Mucosa of descending colon (tissue), 3 donors: Measurements from ENCODE around the gene NAB2. TPM values are rescaled to one million over a fixed set of nuclear protein-coding genes. Genes with fewer than 3 reads are reported as not detected.
"Not testable (repeated sequence)": the region's sequence is repeated elsewhere in the genome, so short reads cannot be mapped to it uniquely, and the experiment has no call there.

Experiments
- ATAC-seq: fragments of 200-7000 bp; cut with Tn5 transposase; one replicate; pipeline ENCODE4 v1.9.1; 2020; ENCODE audit warnings: mild to moderate bottlenecking, moderate library complexity
- DNase-seq, 3 donors: peaks; one replicate each; pipeline ENCODE4 v3.0.0-alpha.2; 2020
- H3K36me3 ChIP-seq: fragments of 200-600 bp; one replicate; pipeline ENCODE4 v1.8.0; 2021; ENCODE audit warnings: low read depth, mild to moderate bottlenecking
- H3K4me1 ChIP-seq: fragments of 200-600 bp; one replicate; pipeline ENCODE4 v1.8.0; 2021; ENCODE audit warnings: low read depth, mild to moderate bottlenecking
- H3K4me3 ChIP-seq: fragments of 200-600 bp; one replicate; pipeline ENCODE4 v1.8.0; 2021; ENCODE audit warnings: mild to moderate bottlenecking
- H3K9me3 ChIP-seq: fragments of 200-600 bp; one replicate; pipeline ENCODE4 v1.8.0; 2021; ENCODE audit warnings: mild to moderate bottlenecking
- CTCF ChIP-seq: fragments of 200-600 bp; IDR thresholded peaks from one replicate; pipeline ENCODE4 v1.8.0; 2022; ENCODE audit warnings: antibody characterized with exemption, mild to moderate bottlenecking
- intact Hi-C, 2 donors: fragments of 100-400 bp; cut with DNase I in 1 of 2; cut with micrococcal nuclease in 1 of 2; formaldehyde crosslinking; loops; one replicate each; pipeline versions ENCODE4 v1.11.0 to v1.11.1; 2022; cut with DNase I, micrococcal nuclease
- total RNA-seq, 3 donors: library from RNA; stranded (reverse); fragmentation: NEBNext Ultra II Directional in 2 of 3; extraction: Animal tissue kit (Norgen Biotek cat#: 25700) in 2 of 3; gene quantifications; one replicate each; pipeline versions ENCODE4 v1.2.1 to v1.2.4, GENCODE V29; 2021 to 2023
- donor health status: DM: no; HTN: no; CAD: no; lungs with moderate emphysema.
- donor health status: DM: no; HTN: no; CAD: no.
- donor health status: DM: no; HTN: yes; CAD: no.

Gene NAB2
- total RNA-seq, 3 donors from 2014 or later, result 2.6 to 29.3 (median 3.9) TPM

- intact Hi-C loops, result loop anchor here in 1 of 2 donors (10.0 kb wide), 1 partner anchor 54 kb away; no protein-coding TSS in a partner anchor
- no peak for TF ChIP-seq CTCF
- no peaks in the 10 kb centered on the region for H3K36me3 ChIP-seq
- H3K9me3 ChIP-seq, result no peaks in the 10 kb centered on the region
- H3K4me3 ChIP-seq, result no peak overlapping the region
- H3K4me1 ChIP-seq, result no peaks in the 10 kb centered on the region
- DNase-seq (no peak), ATAC-seq (peak; percentile 64)
These were observed 29.9 kb downstream of the NAB2 start for GRCh38 chr12:57118711-57119271.

GRCh38 chr12:57119294-57120085 is 30.6 kb downstream of the NAB2 start:
- TF ChIP-seq CTCF, result no peak
- no peaks in the 10 kb centered on the region for H3K4me1 ChIP-seq
- no peak overlapping the region for H3K4me3 ChIP-seq
- ATAC-seq (no peak), DNase-seq (no peak)
- no peaks in the 10 kb centered on the region for H3K36me3 ChIP-seq
- intact Hi-C loops, result loop anchor here (5.0 to 10.0 kb wide), 3 partner anchors 55 to 63 kb away; no protein-coding TSS in a partner anchor
- H3K9me3 ChIP-seq, result no peaks in the 10 kb centered on the region

- intact Hi-C loops, result loop anchor here (5.0 kb wide), 2 partner anchors 57 to 62 kb away; no protein-coding TSS in a partner anchor
- not testable (repeated sequence) for DNase-seq, ATAC-seq, H3K9me3 ChIP-seq, H3K4me1 ChIP-seq, H3K36me3 ChIP-seq, H3K4me3 ChIP-seq
These were observed 31.8 kb downstream of the NAB2 start for GRCh38 chr12:57120718-57121117.

GRCh38 chr12:57123813-57124212 is 34.9 kb downstream of the NAB2 start:
- no peak overlapping the region for H3K4me3 ChIP-seq
- no peak for DNase-seq
- no peak for ATAC-seq
- H3K36me3 ChIP-seq, result no peaks in the 10 kb centered on the region
- no peak for TF ChIP-seq CTCF
- H3K4me1 ChIP-seq, result peaks cover 10% of the 10 kb centered on the region
- H3K9me3 ChIP-seq, result no peaks in the 10 kb centered on the region
- intact Hi-C loops, result loop anchor here (5.0 kb wide), 2 partner anchors 53 to 58 kb away; no protein-coding TSS in a partner anchor

- intact Hi-C loops, result loop anchor here (5.0 kb wide), 2 partner anchors 53 to 58 kb away; no protein-coding TSS in a partner anchor
- Histone ChIP-seq H3K9me3 (no peaks in the 10 kb centered on the region), H3K4me3 (no peak overlapping the region), H3K36me3 (no peaks in the 10 kb centered on the region), H3K4me1 (peaks cover 10% of the 10 kb centered on the region)
- peak; percentile 93 for TF ChIP-seq CTCF
- peak; percentile 54 for ATAC-seq
- peak in 1 of 3 donors; percentile 91 for DNase-seq
These were observed 35.5 kb downstream of the NAB2 start for GRCh38 chr12:57124261-57124877.

GRCh38 chr12:57126061-57126460 is 37.1 kb downstream of the NAB2 start:
- Histone ChIP-seq H3K9me3 (no peaks in the 10 kb centered on the region), H3K4me1 (peaks cover 12% of the 10 kb centered on the region), H3K36me3 (no peaks in the 10 kb centered on the region), H3K4me3 (no peak overlapping the region)
- DNase-seq (no peak), ATAC-seq (no peak)
- no peak for TF ChIP-seq CTCF
- intact Hi-C loops, result no loop called here
